NCI-H774 (cell line): ENCODE results near the gene CUL4A.

Experiments
- DNase-seq: peaks from one replicate; lab custom pipeline; 2025; lab: John Stamatoyannopoulos, UW

Gene CUL4A

DNA sequence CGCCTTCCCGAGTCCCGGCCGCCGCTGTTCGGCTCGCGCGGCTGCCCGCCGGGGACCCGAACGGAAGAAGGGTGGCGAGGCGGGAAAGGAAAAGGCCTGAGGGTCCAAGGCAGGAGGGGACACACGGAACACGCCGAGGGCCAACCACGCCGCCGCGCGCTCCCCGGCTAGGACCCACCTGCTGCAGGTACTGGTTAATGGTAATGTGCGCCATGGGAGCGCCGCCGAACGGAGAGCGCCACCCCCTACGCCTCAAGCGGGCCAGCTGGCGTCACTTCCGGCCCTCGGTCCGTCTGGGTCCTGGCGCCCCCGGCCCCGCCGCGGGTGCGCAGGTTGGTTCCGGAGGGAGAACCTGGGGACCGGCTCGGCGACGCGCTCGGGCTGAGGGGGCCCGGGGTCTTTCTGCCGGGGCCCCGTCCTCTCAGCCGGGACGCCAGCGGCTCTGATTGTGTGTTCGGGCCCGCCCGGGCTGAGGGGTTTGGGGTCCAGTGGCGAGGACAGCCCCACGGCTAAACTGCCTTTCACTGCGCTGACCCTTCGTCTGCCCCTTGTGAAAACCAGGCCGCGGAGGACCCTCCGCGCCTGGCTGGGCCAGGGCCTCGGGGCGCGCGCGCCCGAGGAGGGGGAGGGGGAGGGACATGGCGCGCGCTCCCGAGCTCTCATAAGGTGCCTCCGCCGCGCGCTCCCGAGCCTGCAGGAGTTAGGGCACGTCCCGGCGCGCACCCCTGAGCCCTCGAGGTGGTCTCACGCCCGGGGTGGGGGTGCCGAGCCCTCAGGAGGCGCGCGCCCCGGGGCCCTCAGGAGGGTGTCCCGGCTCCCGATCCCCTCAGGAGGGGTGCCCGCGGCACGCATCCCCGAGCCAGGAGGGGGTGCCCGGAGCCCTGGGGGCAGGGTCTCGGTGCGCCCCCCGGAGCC, 735 bp upstream of the CUL4A start, which contains the start of gene PCID2:
TSS of gene PCID2 (minus strand) at position 249 of the 915 bp plus-strand sequence. CDS start at position 214, 35 bp downstream.
- DNase-seq, result peak; percentile 99

DNA sequence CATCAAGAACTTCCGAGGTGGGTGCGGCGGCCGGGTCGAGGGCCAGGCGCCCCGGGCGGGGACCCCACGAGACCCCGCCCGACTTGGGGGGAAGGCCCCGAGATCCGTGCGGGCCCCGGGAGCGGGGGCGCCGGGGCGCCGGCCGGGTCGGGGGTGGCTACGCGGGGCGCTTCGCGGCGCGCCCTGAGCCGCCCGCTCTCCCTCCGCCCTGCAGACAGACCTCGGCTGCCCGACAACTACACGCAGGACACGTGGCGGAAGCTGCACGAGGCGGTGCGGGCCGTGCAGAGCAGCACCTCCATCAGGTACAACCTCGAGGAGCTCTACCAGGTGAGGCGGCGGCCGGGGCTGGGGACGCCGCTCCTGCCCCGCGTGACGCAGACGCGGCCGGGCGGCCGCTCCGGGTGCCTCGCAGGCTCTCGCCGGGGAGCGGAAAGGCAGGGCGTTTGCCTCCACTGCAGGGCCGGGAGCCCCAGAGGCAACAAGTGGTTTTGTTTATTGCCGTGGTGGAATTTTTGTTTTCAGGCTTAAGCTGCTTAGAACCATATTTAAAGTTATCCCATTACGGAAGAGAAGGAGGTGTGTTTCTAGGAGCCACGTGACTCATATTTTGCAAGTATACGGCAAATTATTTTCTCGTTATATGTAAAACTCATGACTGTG, 477 bp downstream of the CUL4A start:
- DNase-seq, result peak; percentile 81

DNA sequence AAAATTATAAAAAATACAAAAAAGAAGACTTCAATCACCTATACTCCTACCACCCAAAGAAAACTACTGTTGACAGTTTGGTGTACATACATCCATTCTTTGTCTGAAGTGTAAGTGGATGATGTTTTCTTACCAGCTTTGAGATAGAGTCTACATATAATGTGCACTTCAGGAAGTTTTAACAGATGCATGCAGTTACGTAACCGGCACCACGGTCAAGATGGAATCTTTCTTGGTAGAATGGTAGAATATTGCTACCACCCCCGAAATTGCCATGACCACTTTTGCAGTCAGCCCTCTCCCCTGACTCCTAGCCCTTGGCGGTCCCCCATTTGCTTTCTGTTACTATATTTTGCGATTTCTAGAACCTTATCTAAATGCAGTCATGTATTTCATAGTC, 1.4 kb downstream of the CUL4A start:
- no peak for DNase-seq

DNA sequence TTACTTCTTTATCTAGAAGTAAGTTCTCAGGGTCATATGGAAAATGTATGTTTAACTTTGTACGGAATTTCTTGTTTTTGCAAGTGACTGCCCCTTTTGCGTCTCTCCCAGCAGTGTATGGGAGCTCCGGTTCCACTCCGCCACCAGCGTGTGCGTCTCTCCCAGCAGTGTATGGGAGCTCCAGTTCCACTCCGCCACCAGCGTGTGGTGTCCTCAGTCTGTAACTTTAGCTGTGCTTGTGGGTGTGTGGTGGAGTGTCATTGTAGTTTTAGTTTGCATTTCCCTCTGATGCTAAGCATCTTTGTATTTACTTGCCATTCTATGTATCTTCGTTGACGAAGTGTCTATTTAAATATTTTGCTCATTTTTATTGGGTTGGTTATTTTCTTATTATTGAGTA, 2.4 kb downstream of the CUL4A start:
- DNase-seq, result no peak

DNA sequence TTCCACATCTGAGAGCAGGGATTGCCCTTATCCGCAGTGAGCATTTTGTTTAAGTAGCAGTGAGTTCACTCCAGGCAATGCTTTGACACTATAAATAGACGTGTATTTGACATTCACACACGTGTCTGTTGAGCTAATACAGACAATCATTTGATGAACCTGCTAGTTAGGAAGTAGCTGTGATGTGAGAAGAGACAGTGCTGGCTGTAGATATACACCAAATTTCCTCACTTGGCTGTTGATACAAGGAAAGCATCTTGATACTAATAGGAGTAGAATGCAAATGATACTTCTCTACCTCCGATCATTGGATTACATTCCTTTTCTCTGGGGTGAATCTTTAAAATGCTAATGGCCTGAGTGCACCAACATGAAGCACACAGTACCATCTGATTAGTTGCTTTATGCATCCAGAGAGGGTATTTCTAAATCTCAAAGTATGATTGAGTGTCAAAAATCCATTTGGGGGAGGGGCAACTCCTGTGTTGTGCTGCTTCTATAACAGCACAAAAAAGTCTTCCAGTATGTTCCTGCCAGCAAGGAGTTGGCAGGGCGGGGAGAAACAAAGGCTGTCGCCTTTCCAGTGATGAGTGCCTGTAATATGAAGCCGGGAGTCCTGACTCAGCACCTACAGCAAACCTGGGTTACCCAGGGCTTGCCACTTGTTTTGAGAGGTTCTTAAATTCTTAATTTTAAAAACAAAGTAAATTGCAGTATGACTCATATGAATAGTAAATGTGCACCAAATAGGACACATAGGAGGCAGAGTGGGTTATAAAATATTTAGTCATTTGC, 7.0 kb downstream of the CUL4A start:
- peak; percentile 83 for DNase-seq

DNA sequence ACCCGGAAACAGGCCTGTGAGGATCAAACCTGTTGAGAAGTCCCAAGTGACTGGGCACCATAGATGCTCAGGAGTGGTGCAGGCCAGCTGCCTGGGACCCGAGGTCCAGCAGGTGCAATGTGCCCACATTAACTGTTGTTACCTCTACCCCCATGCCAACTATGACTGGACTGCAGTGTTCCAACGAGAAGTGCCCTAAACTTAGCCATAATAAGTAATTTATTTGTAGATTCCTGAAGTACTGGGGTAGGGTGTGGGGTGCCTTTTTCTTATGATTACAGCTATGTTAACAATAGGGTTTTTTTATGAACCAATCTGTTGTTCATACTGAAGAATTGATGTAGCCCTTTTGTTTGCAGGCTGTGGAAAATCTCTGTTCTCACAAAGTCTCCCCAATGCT, 9.2 kb downstream of the CUL4A start:
- DNase-seq, result no peak

DNA sequence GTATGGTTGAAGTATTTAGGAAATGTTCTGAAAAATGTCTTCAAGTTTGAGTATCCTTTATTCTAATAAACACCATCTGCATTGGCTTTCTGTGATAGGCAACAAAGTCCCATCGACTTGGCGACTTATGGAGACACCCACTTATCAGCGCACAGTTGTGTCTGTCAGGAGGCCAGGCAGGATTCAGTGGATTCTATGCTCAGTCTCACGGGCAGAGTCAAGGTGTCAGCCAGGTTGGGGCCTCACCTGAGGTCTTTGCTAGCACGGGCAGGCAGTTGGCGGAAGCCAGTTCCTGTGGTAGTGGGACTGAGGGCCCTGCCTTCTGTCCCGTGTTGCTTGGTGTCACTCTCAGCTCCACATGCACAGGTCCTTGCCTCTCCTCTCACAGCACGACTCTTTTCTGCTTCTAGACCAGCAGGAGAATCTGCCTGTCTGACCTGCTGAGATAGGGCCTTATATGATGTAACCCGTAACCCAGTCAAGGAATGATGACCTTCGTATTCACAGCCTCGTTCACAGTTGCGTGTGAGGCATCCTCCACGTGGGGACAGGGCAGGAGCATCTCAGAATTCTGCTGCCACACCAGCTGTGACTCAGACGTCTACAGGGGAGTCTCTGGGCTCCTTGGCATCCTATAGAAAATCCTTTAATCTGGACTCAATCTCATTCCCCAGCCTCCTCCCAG, 10.0 kb downstream of the CUL4A start:
- DNase-seq, result no peak

DNA sequence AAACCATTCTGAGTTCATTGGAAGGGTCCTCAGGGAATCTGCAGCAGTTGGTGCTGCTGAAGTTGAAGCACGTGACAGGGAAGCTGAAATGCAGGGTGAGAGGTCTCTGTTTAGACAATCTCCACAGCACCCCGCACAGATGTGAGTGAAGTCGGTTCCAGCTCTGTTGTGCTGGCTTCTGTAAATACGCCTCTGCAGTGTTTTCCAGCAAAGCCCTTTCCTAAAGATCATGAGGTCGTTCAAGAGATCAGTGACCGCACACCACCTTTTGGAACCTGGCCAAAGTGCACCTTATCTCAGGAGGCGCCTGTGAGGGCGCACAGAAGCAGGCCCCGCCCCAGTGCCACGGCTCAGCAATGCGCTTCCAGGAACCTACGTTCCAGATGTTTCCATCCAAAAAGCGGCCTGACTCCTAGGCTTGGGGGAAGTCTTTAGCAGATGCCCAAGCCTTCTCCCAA, 10.8 kb downstream of the CUL4A start:
- no peak for DNase-seq

DNA sequence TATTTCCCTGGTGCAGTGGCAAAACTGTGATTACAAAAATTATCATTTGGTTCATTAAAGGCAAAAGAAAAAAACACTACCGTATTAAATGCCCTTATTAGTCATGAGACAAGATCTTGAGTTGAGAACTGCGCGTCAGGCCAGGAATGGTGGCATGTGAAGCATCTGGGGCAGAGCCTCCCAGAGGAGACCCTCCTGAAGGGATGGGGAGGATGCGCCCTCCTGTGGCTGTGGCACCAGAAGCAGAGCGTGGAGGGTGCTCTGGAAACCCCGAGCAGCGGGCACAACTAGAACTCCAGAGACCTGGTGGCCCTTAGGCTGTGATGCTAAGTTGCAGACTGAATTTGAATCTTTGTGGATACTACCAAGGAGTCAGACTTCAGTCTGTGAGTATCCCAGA, 11.5 kb downstream of the CUL4A start:
- DNase-seq, result no peak

DNA sequence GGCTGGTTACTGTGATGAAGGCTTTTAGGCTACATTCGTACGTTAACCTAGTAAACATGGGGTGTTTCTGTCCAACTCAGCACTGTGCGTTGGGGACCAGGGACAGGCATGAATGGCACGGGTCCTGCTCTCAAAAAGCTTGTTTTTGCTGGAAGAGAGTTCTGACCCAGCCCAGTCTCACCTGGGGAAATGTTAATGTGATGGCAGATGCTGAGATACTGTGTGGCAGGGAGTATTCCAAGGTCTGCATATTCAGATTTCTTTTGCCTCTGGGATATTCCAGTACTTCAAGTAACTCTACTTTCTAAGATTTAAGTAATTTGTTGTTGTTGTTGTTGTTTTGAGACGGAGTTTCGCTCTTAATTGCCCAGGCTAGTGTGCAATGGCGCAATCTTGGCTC, 13.7 kb downstream of the CUL4A start:
- DNase-seq, result no peak

DNA sequence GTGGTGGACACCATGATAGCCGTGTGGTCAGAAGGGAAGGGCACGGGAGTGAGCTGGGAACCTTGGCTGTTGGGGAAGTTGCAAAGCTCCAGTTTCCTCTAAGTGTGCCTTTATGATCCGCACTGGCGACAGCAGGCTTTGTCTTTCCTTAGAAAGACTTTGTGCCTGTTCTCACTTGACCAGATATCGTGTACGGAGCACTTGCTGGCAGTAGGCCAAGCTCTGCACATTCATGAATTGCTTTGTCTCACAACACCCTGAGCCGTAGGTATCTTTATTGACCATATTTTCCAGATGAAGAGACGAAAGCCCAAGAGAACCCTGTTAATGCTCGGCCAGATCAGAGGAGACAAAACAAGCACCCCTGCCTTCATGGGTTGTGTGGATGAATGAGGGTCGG, 15.1 kb downstream of the CUL4A start:
- no peak for DNase-seq

DNA sequence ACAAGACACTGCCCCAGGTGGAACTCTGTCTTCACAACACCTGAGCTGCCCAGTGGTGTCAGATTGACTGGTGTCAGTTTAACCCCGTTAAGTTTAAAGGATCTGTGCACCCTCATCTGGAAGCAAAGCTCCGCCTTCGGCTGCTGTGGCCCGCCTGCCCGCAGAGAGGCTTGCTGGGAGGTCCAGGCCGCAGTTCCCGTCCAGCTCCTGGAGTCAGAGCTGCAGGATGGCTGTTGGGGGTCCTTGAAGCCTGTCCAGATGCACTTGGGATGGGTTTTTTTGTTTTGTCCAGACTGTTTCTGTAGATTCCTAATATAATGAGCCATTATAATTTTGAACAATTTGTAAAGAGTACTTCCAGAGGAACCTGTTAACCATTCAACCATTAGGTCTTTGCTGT, 16.1 kb downstream of the CUL4A start:
- DNase-seq, result no peak

DNA sequence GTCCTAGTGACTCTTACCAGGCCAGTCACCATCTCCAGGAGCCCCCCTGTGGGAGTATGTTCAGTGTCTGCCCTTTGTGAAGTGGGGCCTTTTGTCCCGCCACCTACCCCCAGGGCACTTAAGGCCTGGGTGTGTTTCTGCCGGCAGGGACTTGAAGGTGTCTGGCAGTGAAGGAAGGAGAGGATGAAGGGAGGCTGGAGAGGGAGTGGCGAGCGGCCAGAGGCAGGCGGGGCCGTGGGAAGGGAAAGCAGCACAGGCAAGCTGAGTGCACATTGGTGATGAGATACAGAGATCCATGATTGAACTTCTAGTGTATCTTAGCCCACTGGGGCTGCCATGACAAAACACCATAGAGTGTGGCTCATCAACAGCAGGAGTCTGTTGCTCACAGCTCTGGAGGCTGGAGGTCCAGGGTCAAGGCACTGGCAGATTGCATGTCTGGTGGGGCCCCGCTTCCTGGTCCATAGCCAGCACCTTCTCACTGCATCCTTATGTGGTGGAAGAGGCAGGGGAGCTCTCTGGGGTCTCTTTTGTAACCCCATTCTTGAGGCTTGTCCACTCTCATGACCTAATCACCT, 17.5 kb downstream of the CUL4A start:
- no peak for DNase-seq

DNA sequence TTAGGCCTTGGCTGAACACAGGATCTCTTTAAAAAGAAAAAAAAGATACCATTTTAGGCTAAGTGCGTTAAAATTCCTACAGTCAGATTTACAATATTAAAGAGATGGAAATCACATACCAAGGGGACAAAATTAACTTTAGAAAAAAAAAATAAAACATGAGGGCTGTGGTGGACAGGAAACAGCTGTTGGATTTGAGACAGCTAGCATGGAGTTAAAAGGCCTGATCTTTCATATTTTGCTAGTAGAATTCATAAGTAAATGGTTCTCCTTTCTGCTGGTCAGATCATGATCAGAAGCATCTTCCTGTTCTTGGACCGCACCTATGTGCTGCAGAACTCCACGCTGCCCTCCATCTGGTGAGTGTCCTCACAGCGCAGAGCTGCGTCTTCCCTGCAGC, 19.7 kb downstream of the CUL4A start:
- DNase-seq, result no peak

DNA sequence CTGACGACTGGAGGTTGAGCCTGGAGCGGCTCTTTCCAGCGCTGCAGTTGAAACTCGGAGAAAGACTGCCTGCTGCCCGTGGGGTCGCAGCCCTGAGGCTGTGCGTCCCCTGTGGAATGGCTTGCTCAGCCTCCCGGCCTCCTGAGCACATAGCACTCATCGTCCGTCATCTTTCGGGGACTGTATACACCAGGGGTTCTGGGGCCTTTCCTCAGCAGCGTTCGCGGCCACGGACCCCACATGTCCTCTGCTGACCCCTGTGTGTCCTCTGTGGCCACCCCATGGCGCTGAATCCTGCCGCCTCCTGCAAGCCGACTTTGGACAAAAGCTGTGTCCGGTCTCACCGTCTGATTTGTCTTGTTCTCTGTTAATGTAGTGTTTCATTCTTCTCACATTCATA, 20.4 kb downstream of the CUL4A start:
- DNase-seq, result no peak

DNA sequence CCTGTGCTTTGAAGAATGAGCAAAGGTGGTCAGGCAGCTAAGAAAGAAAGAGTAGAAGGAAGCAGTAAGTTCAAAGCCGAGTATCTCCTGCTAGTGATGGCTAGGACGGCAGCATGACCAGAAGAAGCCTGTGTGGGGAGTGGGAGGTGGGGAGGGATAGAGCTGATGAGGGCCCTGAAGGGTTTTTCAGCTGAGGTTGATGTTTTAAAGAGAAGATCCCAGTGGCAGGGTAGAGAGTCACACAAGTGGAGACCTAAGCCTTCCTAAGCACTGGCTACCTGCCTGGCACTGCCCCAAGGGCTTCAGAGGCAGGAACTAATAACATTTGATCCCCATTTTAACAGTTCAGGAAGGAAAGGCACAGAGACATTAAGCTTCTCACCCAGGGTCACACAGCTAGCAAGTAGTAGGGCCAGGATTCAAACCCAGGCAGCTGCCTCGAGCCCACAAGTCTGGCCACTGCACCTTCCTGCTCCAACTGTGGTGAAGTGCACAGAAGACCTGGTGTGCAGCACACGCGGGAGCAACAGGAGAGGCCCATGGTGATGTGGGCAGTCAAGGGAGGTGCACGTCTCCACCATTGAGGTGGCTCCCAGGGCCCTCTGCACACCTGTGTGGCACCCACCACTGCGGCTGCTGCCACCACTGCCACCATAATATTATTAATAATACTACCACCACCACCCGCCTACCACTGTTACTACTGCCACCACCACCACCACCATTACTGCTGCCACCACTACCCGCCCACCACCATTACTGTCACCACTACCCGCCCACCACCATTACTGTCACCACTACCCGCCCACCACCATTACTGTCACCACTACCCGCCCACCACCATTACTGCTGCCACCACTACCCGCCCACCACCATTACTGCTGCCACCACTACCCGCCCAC, 22.1 kb downstream of the CUL4A start:
- no peak for DNase-seq

DNA sequence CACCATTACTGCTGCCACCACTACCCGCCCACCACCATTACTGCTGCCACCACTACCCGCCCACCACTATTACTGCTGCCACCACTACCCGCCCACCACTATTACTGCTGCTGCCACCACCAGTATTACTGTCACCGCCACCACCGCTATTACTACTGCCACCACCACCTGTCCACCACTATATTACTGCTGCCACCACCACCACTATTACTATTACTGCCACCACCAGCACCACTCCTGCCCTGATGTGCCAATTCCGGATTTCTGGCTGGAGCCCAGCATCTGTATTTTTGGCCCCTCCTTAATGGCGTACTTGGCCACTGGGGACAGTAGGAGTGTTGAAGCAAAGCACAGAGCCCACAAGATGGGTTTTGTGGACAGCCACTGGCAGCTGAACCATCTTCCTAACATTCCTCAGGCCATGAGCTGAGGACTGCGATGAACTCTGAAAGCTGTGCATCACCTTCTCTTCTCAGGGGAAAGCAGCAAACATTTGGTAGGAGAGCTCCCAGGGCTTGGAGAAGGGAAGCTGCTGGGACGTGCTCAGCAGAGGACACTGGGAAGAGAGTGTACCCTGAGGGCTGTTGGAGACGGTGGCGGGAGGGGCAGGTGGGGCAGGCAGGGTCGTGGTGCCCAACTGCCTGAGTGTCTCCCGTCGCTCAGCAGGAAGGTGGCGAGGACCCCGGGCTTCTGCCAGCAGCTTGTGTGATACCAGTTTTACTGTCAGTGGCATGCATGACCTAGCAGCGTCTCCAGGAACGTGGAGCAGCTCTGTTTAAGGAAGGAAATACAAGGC, 23.0 kb downstream of the CUL4A start:
- DNase-seq, result no peak

DNA sequence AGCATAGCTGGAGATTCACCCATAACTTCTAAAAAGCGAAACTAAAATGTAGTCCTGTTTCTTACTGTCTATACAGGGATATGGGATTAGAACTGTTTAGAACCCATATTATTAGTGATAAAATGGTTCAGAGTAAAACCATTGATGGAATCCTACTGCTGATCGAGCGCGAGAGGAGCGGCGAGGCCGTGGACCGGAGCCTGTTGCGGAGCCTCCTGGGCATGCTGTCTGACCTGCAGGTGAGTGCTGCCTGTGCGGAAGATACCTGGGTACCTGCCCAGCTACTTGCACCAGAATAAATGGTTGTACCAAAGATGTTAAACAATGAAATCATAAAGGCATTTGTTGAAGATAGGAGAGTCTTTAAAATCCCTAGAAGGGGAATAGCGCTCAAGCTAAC, 23.7 kb downstream of the CUL4A start:
- no peak for DNase-seq

DNA sequence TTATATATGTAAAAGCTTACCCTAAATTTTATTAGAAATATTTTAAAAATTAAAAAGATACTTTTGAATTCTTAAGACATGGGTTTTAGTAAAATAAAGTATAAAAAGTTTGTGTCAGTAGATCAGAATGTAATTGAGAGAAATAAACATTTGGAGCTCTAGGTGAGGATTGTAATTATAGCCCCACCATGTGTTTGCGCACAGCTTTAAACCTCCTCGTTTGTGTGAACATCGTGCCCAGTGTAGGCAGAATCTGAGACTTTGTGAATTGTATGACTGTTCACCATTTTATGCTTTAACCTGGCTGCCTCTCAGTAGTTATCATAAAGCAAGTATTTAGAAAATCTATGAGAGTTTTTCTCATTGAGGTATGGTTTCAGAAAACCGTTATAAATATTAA, 29.1 kb downstream of the CUL4A start:
- no peak for DNase-seq

DNA sequence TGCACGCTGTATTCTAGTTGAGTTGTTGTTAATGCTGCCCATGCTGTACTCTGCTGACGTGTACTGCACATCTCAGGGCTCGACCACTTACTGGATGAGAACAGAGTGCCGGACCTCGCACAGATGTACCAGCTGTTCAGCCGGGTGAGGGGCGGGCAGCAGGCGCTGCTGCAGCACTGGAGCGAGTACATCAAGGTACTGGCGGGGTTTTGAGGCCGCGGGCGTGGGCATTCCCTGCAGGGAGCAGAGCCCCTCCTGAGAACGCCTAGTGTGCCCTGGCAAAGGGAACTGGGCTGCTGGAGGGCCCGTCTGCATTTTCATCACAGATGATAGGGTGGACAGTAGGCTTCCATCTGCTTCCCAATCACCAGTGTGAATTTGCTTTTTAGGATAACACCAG, 29.9 kb downstream of the CUL4A start:
- DNase-seq, result no peak
